Measurements from ENCODE around the gene DMD. TPM values are rescaled to one million over a fixed set of nuclear protein-coding genes. Genes with fewer than 3 reads are reported as not detected.
"Not testable (repeated sequence)": the region's sequence is repeated elsewhere in the genome, so short reads cannot be mapped to it uniquely, and the experiment has no call there.

Gene DMD
- total and polyA plus RNA-seq, 4 experiments from 2014 or later: 0.18 to 0.55 (median 0.19) TPM; not detected in 1

GRCh38 chrX:33086886-33087285 is 124.5 kb downstream of the DMD start:
- ChIA-PET CTCF (ENCODE audit: partially characterized antibody) (no interaction called here), POLR2A (ENCODE audit: partially characterized antibody) (no interaction called here)
- H3K27me3 Mint-ChIP-seq: no peaks in the 10 kb centered on the region

GRCh38 chrX:33082371-33082770 is 129.0 kb downstream of the DMD start:
- CTCF ChIA-PET (ENCODE audit: partially characterized antibody): interaction anchor here (0.6 kb wide), 1 partner anchor 963 kb away, joined by 4 read pairs; no protein-coding TSS in a partner anchor
- no peak overlapping the region for H3K27ac Mint-ChIP-seq
- Histone ChIP-seq H3K27me3 (ENCODE audit: insufficient read depth, low read length) (no peaks in the 10 kb centered on the region), H3K9me3 (ENCODE audit: control insufficient read depth in 1 of 2, low read length in 2 of 2) (no peaks in the 10 kb centered on the region), H3K4me1 (ENCODE audit: insufficient read depth, low read length) (no peaks in the 10 kb centered on the region), H3K27ac (ENCODE audit: low read depth, low read length) (no peak overlapping the region), H3K4me3 (ENCODE audit: low read length in 2 of 2) (no peak overlapping the region), H3K36me3 (ENCODE audit: insufficient read depth, low read length) (no peaks in the 10 kb centered on the region)
- H3K4me3 Mint-ChIP-seq: no peak overlapping the region
- H3K36me3 Mint-ChIP-seq: no peaks in the 10 kb centered on the region
- H3K9me3 Mint-ChIP-seq: peaks cover 0 to 11% (median 3%) of the 10 kb centered on the region in 8 donors
- intact Hi-C loops (cut with micrococcal nuclease): no loop called here
- POLR2A ChIA-PET (ENCODE audit: partially characterized antibody): no interaction called here
- H3K4me1 Mint-ChIP-seq: no peaks in the 10 kb centered on the region
- DNase-seq: no peak
- no peaks in the 10 kb centered on the region for H3K27me3 Mint-ChIP-seq

More at GRCh38 chrX:33086886-33087285, 124.5 kb downstream of the DMD start:
- Histone ChIP-seq H3K4me1 (ENCODE audit: insufficient read depth, low read length) (no peaks in the 10 kb centered on the region), H3K27ac (ENCODE audit: low read depth, low read length) (no peak overlapping the region), H3K9me3 (ENCODE audit: control insufficient read depth in 1 of 2, low read length in 2 of 2) (no peaks in the 10 kb centered on the region), H3K27me3 (ENCODE audit: insufficient read depth, low read length) (no peaks in the 10 kb centered on the region), H3K36me3 (ENCODE audit: insufficient read depth, low read length) (no peaks in the 10 kb centered on the region), H3K4me3 (ENCODE audit: low read length in 2 of 2) (no peak overlapping the region)
- intact Hi-C loops (cut with micrococcal nuclease): no loop called here
- DNase-seq: no peak
- H3K4me1 Mint-ChIP-seq: no peaks in the 10 kb centered on the region
- no peak overlapping the region for H3K4me3 Mint-ChIP-seq
- no peaks in the 10 kb centered on the region for H3K36me3 Mint-ChIP-seq
- H3K9me3 Mint-ChIP-seq: peaks cover 0 to 9% (median under 1%) of the 10 kb centered on the region in 8 donors
- no peak overlapping the region for H3K27ac Mint-ChIP-seq

- DNase-seq: no peak
- Histone ChIP-seq H3K36me3 (ENCODE audit: insufficient read depth, low read length) (no peaks in the 10 kb centered on the region), H3K4me1 (ENCODE audit: insufficient read depth, low read length) (no peaks in the 10 kb centered on the region), H3K27ac (ENCODE audit: low read depth, low read length) (no peak overlapping the region), H3K9me3 (ENCODE audit: control insufficient read depth in 1 of 2, low read length in 2 of 2) (no peaks in the 10 kb centered on the region), H3K27me3 (ENCODE audit: insufficient read depth, low read length) (no peaks in the 10 kb centered on the region), H3K4me3 (ENCODE audit: low read length in 2 of 2) (no peak overlapping the region)
- no peaks in the 10 kb centered on the region for H3K27me3 Mint-ChIP-seq
- H3K9me3 Mint-ChIP-seq: peaks cover 0 to 12% (median 2%) of the 10 kb centered on the region in 8 donors
- H3K4me1 Mint-ChIP-seq: no peaks in the 10 kb centered on the region
- H3K36me3 Mint-ChIP-seq: no peaks in the 10 kb centered on the region
- no peak overlapping the region for H3K27ac Mint-ChIP-seq
- H3K4me3 Mint-ChIP-seq: no peak overlapping the region
- intact Hi-C loops (cut with micrococcal nuclease): no loop called here
- ChIA-PET CTCF (ENCODE audit: partially characterized antibody) (no interaction called here), POLR2A (ENCODE audit: partially characterized antibody) (no interaction called here)
Observed at GRCh38 chrX:33078273-33078672, 133.1 kb downstream of the DMD start.

- H3K27me3 ChIP-seq (ENCODE audit: insufficient read depth, low read length); H3K36me3 Mint-ChIP-seq; H3K27ac Mint-ChIP-seq; H3K4me1 Mint-ChIP-seq; H3K27me3 Mint-ChIP-seq; intact Hi-C loops (cut with micrococcal nuclease); H3K4me3 ChIP-seq (ENCODE audit: low read length in 2 of 2); H3K27ac ChIP-seq (ENCODE audit: low read depth, low read length); H3K4me3 Mint-ChIP-seq; H3K9me3 Mint-ChIP-seq; H3K9me3 ChIP-seq (ENCODE audit: control insufficient read depth in 1 of 2, low read length in 2 of 2); CTCF ChIA-PET (ENCODE audit: partially characterized antibody); H3K4me1 ChIP-seq (ENCODE audit: insufficient read depth, low read length); POLR2A ChIA-PET (ENCODE audit: partially characterized antibody); DNase-seq; H3K36me3 ChIP-seq (ENCODE audit: insufficient read depth, low read length): not testable (repeated sequence)
Observed at GRCh38 chrX:33073660-33074059, 137.7 kb downstream of the DMD start.

DNA sequence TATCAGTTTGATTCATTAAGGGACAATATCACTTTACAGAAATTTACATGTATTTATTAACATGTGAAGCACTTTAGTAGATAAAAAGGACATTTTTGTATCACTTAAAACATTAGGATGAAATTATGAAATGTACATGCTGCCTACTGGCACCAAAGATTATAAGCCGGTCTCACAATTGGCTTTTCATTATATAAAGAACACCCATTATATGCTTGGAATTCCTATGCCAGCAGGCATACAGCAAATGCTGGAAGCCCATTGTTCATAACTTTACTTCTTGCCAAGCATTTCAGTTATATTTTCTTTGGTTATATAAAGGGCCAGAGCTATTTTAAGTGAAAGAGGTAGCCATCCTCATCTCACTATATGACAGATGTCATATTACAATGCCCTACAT is 145.9 kb downstream of the DMD start:
- Mint-ChIP-seq H3K36me3 (no peaks in the 10 kb centered on the region), H3K9me3 (no peaks in the 10 kb centered on the region), H3K4me1 (no peaks in the 10 kb centered on the region), H3K27me3 (no peaks in the 10 kb centered on the region), H3K27ac (no peak overlapping the region), H3K4me3 (no peak overlapping the region)
- Histone ChIP-seq H3K4me3 (ENCODE audit: low read length in 2 of 2) (no peak overlapping the region), H3K36me3 (ENCODE audit: insufficient read depth, low read length) (no peaks in the 10 kb centered on the region), H3K27ac (ENCODE audit: low read depth, low read length) (no peak overlapping the region), H3K4me1 (ENCODE audit: insufficient read depth, low read length) (no peaks in the 10 kb centered on the region), H3K9me3 (ENCODE audit: control insufficient read depth in 1 of 2, low read length in 2 of 2) (no peaks in the 10 kb centered on the region), H3K27me3 (ENCODE audit: insufficient read depth, low read length) (no peaks in the 10 kb centered on the region)
- no peak for DNase-seq
- CTCF ChIA-PET (ENCODE audit: partially characterized antibody): no interaction called here
- intact Hi-C loops (cut with micrococcal nuclease): no loop called here
- POLR2A ChIA-PET (ENCODE audit: partially characterized antibody): no interaction called here

DNA sequence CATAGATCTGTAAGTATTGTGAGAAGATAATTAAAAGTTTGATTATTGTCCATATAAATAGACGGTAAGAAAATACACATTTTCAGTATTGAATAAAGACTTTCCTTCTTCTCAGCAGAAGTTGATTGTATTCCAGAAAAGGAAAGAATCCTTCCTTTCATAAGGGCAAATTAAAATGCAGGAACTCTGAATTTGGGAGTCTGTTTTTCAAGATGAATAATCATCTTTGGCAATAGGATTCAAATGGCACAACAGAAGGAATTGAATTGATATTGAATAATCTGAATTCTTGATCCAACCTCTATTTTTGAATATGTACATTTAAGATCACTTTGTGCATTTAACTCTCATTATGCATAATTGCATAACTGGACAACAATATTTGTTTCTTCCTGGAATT is 149.3 kb downstream of the DMD start:
- H3K4me1 Mint-ChIP-seq: no peaks in the 10 kb centered on the region
- POLR2A ChIA-PET (ENCODE audit: partially characterized antibody): no interaction called here
- H3K27ac Mint-ChIP-seq: no peak overlapping the region
- Histone ChIP-seq H3K36me3 (ENCODE audit: insufficient read depth, low read length) (no peaks in the 10 kb centered on the region), H3K27ac (ENCODE audit: low read depth, low read length) (no peak overlapping the region), H3K9me3 (ENCODE audit: control insufficient read depth in 1 of 2, low read length in 2 of 2) (no peaks in the 10 kb centered on the region), H3K4me1 (ENCODE audit: insufficient read depth, low read length) (no peaks in the 10 kb centered on the region), H3K4me3 (ENCODE audit: low read length in 2 of 2) (no peak overlapping the region), H3K27me3 (ENCODE audit: insufficient read depth, low read length) (no peaks in the 10 kb centered on the region)
- intact Hi-C loops (cut with micrococcal nuclease): no loop called here
- CTCF ChIA-PET (ENCODE audit: partially characterized antibody): no interaction called here
- H3K36me3 Mint-ChIP-seq: no peaks in the 10 kb centered on the region
- H3K9me3 Mint-ChIP-seq: peaks cover 0 to 3% (median 0%) of the 10 kb centered on the region in 8 donors
- no peak overlapping the region for H3K4me3 Mint-ChIP-seq
- DNase-seq: no peak
- no peaks in the 10 kb centered on the region for H3K27me3 Mint-ChIP-seq

GRCh38 chrX:33053001-33053400 is 158.3 kb downstream of the DMD start:
- H3K27me3 Mint-ChIP-seq: no peaks in the 10 kb centered on the region
- no peaks in the 10 kb centered on the region for H3K9me3 ChIP-seq (ENCODE audit: control insufficient read depth in 1 of 2, low read length in 2 of 2)
- no peak for DNase-seq
- no peak overlapping the region for H3K4me3 ChIP-seq (ENCODE audit: low read length in 2 of 2)
- CTCF ChIA-PET (ENCODE audit: partially characterized antibody): no interaction called here
- intact Hi-C loops (cut with micrococcal nuclease): no loop called here
- no peaks in the 10 kb centered on the region for H3K4me1 Mint-ChIP-seq
- H3K4me1 ChIP-seq (ENCODE audit: insufficient read depth, low read length): no peaks in the 10 kb centered on the region
- H3K36me3 ChIP-seq (ENCODE audit: insufficient read depth, low read length): no peaks in the 10 kb centered on the region
- H3K9me3 Mint-ChIP-seq: peaks cover 0 to 6% (median 3%) of the 10 kb centered on the region in 8 donors
- no peak overlapping the region for H3K27ac ChIP-seq (ENCODE audit: low read depth, low read length)
- H3K27ac Mint-ChIP-seq: no peak overlapping the region
- POLR2A ChIA-PET (ENCODE audit: partially characterized antibody): no interaction called here
- no peak overlapping the region for H3K4me3 Mint-ChIP-seq
- no peaks in the 10 kb centered on the region for H3K36me3 Mint-ChIP-seq
- no peaks in the 10 kb centered on the region for H3K27me3 ChIP-seq (ENCODE audit: insufficient read depth, low read length)

GRCh38 chrX:33045882-33046281 is 165.5 kb downstream of the DMD start:
- no peaks in the 10 kb centered on the region for H3K36me3 ChIP-seq (ENCODE audit: insufficient read depth, low read length)
- POLR2A ChIA-PET (ENCODE audit: partially characterized antibody): no interaction called here
- H3K27me3 ChIP-seq (ENCODE audit: insufficient read depth, low read length): no peaks in the 10 kb centered on the region
- Mint-ChIP-seq H3K27ac (no peak overlapping the region), H3K4me1 (no peaks in the 10 kb centered on the region), H3K27me3 (no peaks in the 10 kb centered on the region), H3K4me3 (no peak overlapping the region), H3K36me3 (no peaks in the 10 kb centered on the region), H3K9me3 (peaks cover 0 to 7% (median 0%) of the 10 kb centered on the region in 8 donors)
- CTCF ChIA-PET (ENCODE audit: partially characterized antibody): no interaction called here
- no peaks in the 10 kb centered on the region for H3K4me1 ChIP-seq (ENCODE audit: insufficient read depth, low read length)
- H3K4me3 ChIP-seq (ENCODE audit: low read length in 2 of 2): no peak overlapping the region
- DNase-seq: no peak
- intact Hi-C loops (cut with micrococcal nuclease): no loop called here
- H3K9me3 ChIP-seq (ENCODE audit: control insufficient read depth in 1 of 2, low read length in 2 of 2): no peaks in the 10 kb centered on the region
- no peak overlapping the region for H3K27ac ChIP-seq (ENCODE audit: low read depth, low read length)
